Nephron progenitor cell (in vitro differentiated cells): ENCODE data around the gene BCL11A.
A peak's percentile ranks its signal among the peaks of the same experiment; 100 is the strongest.

ENCODE experiments used
- DNase-seq: peaks from one replicate; pipeline ENCODE4 v3.0.0; 2021
- H3K27ac Mint-ChIP-seq: 2 replicates; pipeline ENCODE4 v1.8.0; 2021; ENCODE audit warnings: mild to moderate bottlenecking, moderate library complexity, mixed read lengths
- H3K27me3 Mint-ChIP-seq: 2 replicates; pipeline ENCODE4 v1.8.0; 2021; ENCODE audit warnings: mild to moderate bottlenecking, low read depth, mixed read lengths; ENCODE audit not compliant: poor library complexity
- H3K36me3 Mint-ChIP-seq: 2 replicates; pipeline ENCODE4 v1.8.0; 2021; ENCODE audit warnings: low read depth, mixed read lengths
- H3K4me1 Mint-ChIP-seq: 2 replicates; pipeline ENCODE4 v1.8.0; 2021; ENCODE audit warnings: mixed read lengths
- H3K4me3 Mint-ChIP-seq: 2 replicates; pipeline ENCODE4 v1.8.0; 2021; ENCODE audit warnings: mild to moderate bottlenecking, moderate library complexity, mixed read lengths
- H3K9me3 Mint-ChIP-seq: 2 replicates; pipeline ENCODE4 v1.8.0; 2021; ENCODE audit warnings: mild to moderate bottlenecking, moderate library complexity, mixed read lengths
- CTCF ChIP-seq: fragments of 200-600 bp; sonication (generic); IDR thresholded peaks from 2 replicates; pipeline ENCODE4 v1.5.0; 2021; ENCODE audit warnings: antibody characterized with exemption

BCL11A gene

DNA sequence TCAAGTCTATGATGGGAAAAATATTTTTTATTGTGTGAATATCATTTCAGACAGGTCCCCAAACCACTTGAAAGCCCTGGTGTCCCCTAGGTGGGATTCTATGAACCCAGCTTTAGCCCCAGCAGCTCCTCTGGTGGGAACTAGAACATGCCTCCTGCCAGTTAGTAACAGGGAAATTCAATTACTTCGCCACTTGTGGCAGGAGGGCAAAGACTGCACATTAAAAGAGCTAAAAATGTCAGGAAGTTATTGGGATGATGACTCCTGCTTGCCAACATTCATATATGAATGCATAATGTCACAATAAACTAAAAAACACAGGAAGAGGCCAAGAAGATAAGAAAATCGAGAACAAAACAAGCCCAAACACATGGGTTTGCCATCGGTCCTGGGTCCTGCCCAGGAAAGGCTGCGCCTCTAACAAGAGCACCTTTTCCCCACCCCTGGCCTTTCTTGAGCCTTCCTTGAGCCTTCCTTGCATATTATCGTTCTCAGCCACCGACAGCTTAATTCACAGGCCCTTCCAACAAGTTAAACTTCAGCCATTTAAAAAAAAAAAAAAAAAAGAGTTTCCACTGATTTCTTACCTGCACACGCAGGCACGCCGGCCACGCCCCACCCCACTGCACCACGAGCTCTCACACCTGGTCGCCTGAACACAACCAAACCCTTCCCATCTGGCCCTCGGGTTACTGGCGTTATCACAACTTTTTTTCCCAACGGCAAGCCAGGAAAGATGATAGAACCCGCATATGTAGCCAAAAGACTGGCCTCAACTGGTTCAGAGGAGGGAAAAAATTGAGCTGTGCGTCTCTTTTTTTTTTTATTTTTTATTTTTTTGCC lies 23.4 kb downstream of the BCL11A start:
- no peaks in the 10 kb centered on the region for H3K36me3 Mint-ChIP-seq
- no peak for TF ChIP-seq CTCF
- no peak overlapping the region for H3K27ac Mint-ChIP-seq
- no peak for DNase-seq
- H3K4me3 Mint-ChIP-seq, result peak overlapping the region; percentile 35
- H3K4me1 Mint-ChIP-seq, result peaks cover 87% of the 10 kb centered on the region
- H3K27me3 Mint-ChIP-seq, result peaks cover 24% of the 10 kb centered on the region
- no peaks in the 10 kb centered on the region for H3K9me3 Mint-ChIP-seq

GRCh38 chr2:60529136-60529784 lies 24.2 kb downstream of the BCL11A start:
- no peak for DNase-seq
- H3K4me3 Mint-ChIP-seq, result peak overlapping the region; percentile 33
- H3K27ac Mint-ChIP-seq, result no peak overlapping the region
- no peaks in the 10 kb centered on the region for H3K9me3 Mint-ChIP-seq
- no peak for TF ChIP-seq CTCF
- peaks cover 83% of the 10 kb centered on the region for H3K4me1 Mint-ChIP-seq
- H3K36me3 Mint-ChIP-seq, result no peaks in the 10 kb centered on the region
- H3K27me3 Mint-ChIP-seq, result peaks cover 24% of the 10 kb centered on the region

DNA sequence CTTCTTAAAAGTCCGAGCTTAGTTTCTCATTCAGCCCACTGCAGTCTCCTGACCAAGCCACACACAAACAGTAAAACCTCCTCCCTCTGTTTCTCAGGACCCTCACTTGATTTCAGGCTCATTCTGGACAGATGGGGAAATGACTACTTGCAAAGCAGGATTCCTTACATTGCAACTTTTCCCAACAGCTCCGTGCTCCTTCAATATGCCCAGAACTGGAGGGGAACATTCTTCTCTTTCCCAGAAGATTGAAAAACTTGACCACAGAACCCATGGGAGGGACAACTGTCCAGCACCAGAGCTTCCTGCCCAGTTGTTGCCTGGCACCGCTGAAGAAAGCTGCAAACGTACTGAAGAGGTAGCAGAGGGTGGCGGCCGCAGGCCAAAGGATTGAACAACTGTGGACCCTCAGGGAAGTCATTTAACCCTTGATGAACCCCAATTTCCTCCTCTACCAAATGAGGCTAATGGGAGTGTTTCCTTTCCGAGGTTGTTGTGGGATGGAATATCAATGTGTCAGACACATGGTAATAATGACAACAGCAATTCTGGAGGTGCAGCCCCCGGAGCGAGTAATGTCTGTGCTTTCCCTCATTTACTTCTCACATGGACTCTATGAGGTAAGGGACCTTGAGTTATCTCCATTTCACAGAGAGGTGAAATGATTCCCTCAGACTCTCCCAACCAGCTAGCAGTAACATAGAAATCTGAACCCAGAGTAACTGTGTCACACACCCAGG lies 25.0 kb downstream of the BCL11A start:
- Mint-ChIP-seq H3K36me3 (no peaks in the 10 kb centered on the region), H3K4me1 (peaks cover 79% of the 10 kb centered on the region), H3K4me3 (no peak overlapping the region), H3K27ac (no peak overlapping the region), H3K9me3 (no peaks in the 10 kb centered on the region), H3K27me3 (peaks cover 24% of the 10 kb centered on the region)
- TF ChIP-seq CTCF, result no peak
- no peak for DNase-seq

DNA sequence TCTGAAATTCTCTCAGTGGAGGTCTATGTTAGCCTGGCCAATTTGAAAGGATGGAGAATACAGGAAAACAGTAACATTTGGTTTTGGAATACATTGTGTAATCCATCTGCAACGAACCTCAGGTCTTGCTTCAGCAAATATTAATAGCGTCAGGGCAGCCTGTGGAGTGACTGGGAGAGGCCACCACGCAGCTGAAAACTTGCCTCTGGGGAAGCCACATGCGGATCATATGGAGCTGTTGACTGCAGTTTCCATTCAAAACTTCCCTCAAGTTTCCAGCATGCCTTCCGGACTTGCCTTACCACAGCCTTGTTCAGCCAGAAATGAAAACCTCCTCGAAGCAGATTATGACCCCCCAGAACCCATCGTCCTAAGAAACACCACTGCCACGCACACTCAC lies 25.7 kb downstream of the BCL11A start:
- no peaks in the 10 kb centered on the region for H3K36me3 Mint-ChIP-seq
- no peak overlapping the region for H3K4me3 Mint-ChIP-seq
- H3K9me3 Mint-ChIP-seq, result no peaks in the 10 kb centered on the region
- no peak for DNase-seq
- no peak for TF ChIP-seq CTCF
- peaks cover 75% of the 10 kb centered on the region for H3K4me1 Mint-ChIP-seq
- H3K27ac Mint-ChIP-seq, result no peak overlapping the region
- peaks cover 20% of the 10 kb centered on the region for H3K27me3 Mint-ChIP-seq

GRCh38 chr2:60526623-60527022 lies 26.8 kb downstream of the BCL11A start:
- DNase-seq, result no peak
- Mint-ChIP-seq H3K27me3 (peaks cover 23% of the 10 kb centered on the region), H3K27ac (no peak overlapping the region), H3K4me1 (peaks cover 70% of the 10 kb centered on the region), H3K9me3 (no peaks in the 10 kb centered on the region), H3K4me3 (no peak overlapping the region), H3K36me3 (no peaks in the 10 kb centered on the region)
- no peak for TF ChIP-seq CTCF
